SHP77 treated with DMSO at 0.1 percent for 48 hours (cell line): Measurements from ENCODE around the gene GANAB.
"Not testable (repeated sequence)": the region's sequence is repeated elsewhere in the genome, so short reads cannot be mapped to it uniquely, and the experiment has no call there.

Source experiments
- DNase-seq: peaks from one replicate; lab custom pipeline; 2025; lab: John Stamatoyannopoulos, UW

The GANAB gene

GRCh38 chr11:62621567-62622470, 24.6 kb downstream of the GANAB start, which contains the start of gene B3GAT3:
TSS of gene B3GAT3 (minus strand) at chr11:62621986. CDS start at chr11:62621947, 39 bp downstream.
- peak; percentile 97 for DNase-seq

- no peak for DNase-seq
These were observed 25.3 kb downstream of the GANAB start for GRCh38 chr11:62621027-62621566.

GRCh38 chr11:62616957-62617356, 29.5 kb downstream of the GANAB start:
- not testable (repeated sequence) for DNase-seq

GRCh38 chr11:62615521-62615920, 30.9 kb downstream of the GANAB start:
- no peak for DNase-seq

- DNase-seq = no peak
These were observed 32.1 kb downstream of the GANAB start for GRCh38 chr11:62614275-62614674.

- DNase-seq = peak; percentile 38
These were observed 33.1 kb downstream of the GANAB start for GRCh38 chr11:62613291-62613778.

GRCh38 chr11:62612366-62613290, 33.8 kb downstream of the GANAB start, which contains the start of the genes EML3 and ROM1:
TSS of gene EML3 (minus strand) at chr11:62612775. CDS start at chr11:62612457, 318 bp downstream.
TSS of gene ROM1 (plus strand) at chr11:62613257. CDS start at chr11:62613282, 25 bp downstream.
- peak; percentile 61 for DNase-seq

- peak; percentile 8 for DNase-seq
These were observed 34.6 kb downstream of the GANAB start for GRCh38 chr11:62611705-62612365.

- DNase-seq = no peak
These were observed 35.4 kb downstream of the GANAB start for GRCh38 chr11:62610814-62611704.

GRCh38 chr11:62610403-62610802, 36.0 kb downstream of the GANAB start:
- no peak for DNase-seq

GRCh38 chr11:62608776-62609175, 37.6 kb downstream of the GANAB start:
- DNase-seq = no peak

- DNase-seq = no peak
These were observed 38.7 kb downstream of the GANAB start for GRCh38 chr11:62607714-62608113.

GRCh38 chr11:62605902-62606301, 40.5 kb downstream of the GANAB start:
- no peak for DNase-seq

GRCh38 chr11:62605467-62605866, 40.9 kb downstream of the GANAB start:
- DNase-seq = no peak

GRCh38 chr11:62604460-62605120, 41.8 kb downstream of the GANAB start:
- DNase-seq = no peak

- no peak for DNase-seq
These were observed 42.6 kb downstream of the GANAB start for GRCh38 chr11:62603776-62604299.

GRCh38 chr11:62603072-62603408, 43.4 kb downstream of the GANAB start:
- DNase-seq = no peak

GRCh38 chr11:62602141-62603071, 44.0 kb downstream of the GANAB start:
- no peak for DNase-seq
